Sigmoid colon (tissue), 7 donors: ENCODE data around the gene ISLR2. TPM values are rescaled to one million over a fixed set of nuclear protein-coding genes. Genes with fewer than 3 reads are reported as not detected.

Experiments
- DNase-seq: peaks from one replicate; pipeline ENCODE4 v3.0.0-alpha.2; 2019
- H3K27ac ChIP-seq, 4 donors: fragments of 200-600 bp; sonication (generic); one replicate each; pipeline ENCODE4 v1.5.1; 2016 to 2019; ENCODE audit warnings: mild to moderate bottlenecking in 1 of 4
- H3K27me3 ChIP-seq, 3 donors: fragments of 200-600 bp; sonication (generic); one replicate each; pipeline ENCODE4 v1.5.1; 2019; ENCODE audit warnings: mild to moderate bottlenecking in 1 of 3
- H3K36me3 ChIP-seq, 4 donors: fragments of 200-600 bp; sonication (generic); one replicate each; pipeline ENCODE4 v1.5.1; 2016 to 2019
- H3K4me1 ChIP-seq, 4 donors: fragments of 200-600 bp; sonication (generic); one replicate each; pipeline ENCODE4 v1.5.1; 2017 to 2019
- H3K4me3 ChIP-seq, 4 donors: fragments of 200-600 bp; sonication (generic); one replicate each; pipeline ENCODE4 v1.5.1; 2017 to 2019; ENCODE audit warnings: mild to moderate bottlenecking in 2 of 4, moderate library complexity in 1 of 4
- H3K9me3 ChIP-seq, 4 donors: fragments of 200-600 bp in 3 of 4; sonication (generic) in 3 of 4; one replicate each; pipeline versions ENCODE4 v1.5.1 to v1.6.1; 2013 to 2019
- EP300 ChIP-seq, 4 donors: sonication (generic); formaldehyde crosslinking; IDR thresholded peaks; one replicate each; pipeline ENCODE4 v1.6.1; 2017; ENCODE audit warnings: antibody characterized with exemption in 4 of 4
- POLR2A ChIP-seq, 2 donors: fragments of 450-650 bp; IDR thresholded peaks; one replicate each; pipeline ENCODE4 v1.6.1; 2016; ENCODE audit warnings: antibody characterized with exemption in 2 of 2, mild to moderate bottlenecking in 2 of 2, moderate library complexity in 2 of 2
- POLR2AphosphoS5 ChIP-seq, 4 donors: sonication (generic); formaldehyde crosslinking; IDR thresholded peaks; one replicate each; pipeline ENCODE4 v1.6.1; 2017; ENCODE audit warnings: antibody characterized with exemption in 4 of 4
- WGBS, 2 donors: extraction: QIAGEN DNeasy Blood & Tissue Kit; methylation state at CpG; one replicate each; pipeline ENCODE4 v1.1.7; 2013; 5-methylcytosine and 5-hydroxymethylcytosine counted together
- intact Hi-C: fragments of 100-400 bp; cut with DNase I; formaldehyde crosslinking; loops from one replicate; pipeline ENCODE4 v1.15.1; 2023
- polyA plus RNA-seq, 3 donors: library from polyadenylated mRNA; stranded (reverse); fragments of 200-250 nt; gene quantifications; one replicate each; pipeline ENCODE4 v1.2.3, GENCODE V29; 2013
- total RNA-seq, 4 donors: library from RNA; depleted of rRNA; stranded (reverse); fragments of >200 nt; gene quantifications; one replicate each; pipeline ENCODE4 v1.1.0, GENCODE V29; 2016
- TF ChIP-seq, protein P1 (sequence below), 4 experiments: fragments of 450-650 bp in 3 of 4; fragments of 200-600 bp in 1 of 4; IDR thresholded peaks; one replicate each; pipeline ENCODE4 v1.5.1; 2016 to 2019; ENCODE audit warnings: antibody characterized with exemption in 4 of 4, mild to moderate bottlenecking in 3 of 4, moderate library complexity in 2 of 4
- donor health status: healthy with polysubstance abuse.
- donor health status: Bipolar disorder and iron deficiency.
- donor health status: healthy.

Gene ISLR2
- total and polyA plus RNA-seq, 7 donors, result 0.16 to 2.2 (median 1.1) TPM; not detected in 2

DNA sequence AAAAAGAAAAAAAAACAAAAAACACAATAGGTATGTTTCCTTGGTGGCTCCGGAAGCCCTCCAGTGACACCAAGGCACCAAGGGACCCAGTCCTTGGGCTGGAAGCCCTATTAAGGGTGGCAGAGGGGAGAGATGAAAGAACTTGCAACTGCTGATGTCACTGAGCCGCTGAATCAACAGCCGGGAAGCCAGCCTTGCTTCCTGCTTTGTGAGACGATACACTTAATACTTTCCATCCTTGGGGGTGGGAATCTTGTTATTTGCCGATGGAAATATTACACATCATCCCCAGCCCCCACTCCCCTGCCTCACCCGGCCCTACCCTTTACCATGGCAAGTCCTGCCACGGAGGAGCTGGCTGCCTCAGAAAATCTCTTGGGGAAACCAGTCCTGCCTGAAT is 5.6 kb upstream of the ISLR2 start:
- intact Hi-C loops, result no loop called here
- 61 to 74% methylated on average over 7 of the region's 7 CpGs for WGBS, 2 donors
- no peak for DNase-seq
- TF ChIP-seq EP300 (IDR thresholded peaks at IDR 0.05) (no peak), POLR2AphosphoS5 (IDR thresholded peaks at IDR 0.05) (no peak)
- peaks cover 0 to 26% (median 23%) of the 10 kb centered on the region in 4 donors for H3K4me1 ChIP-seq
- H3K4me3 ChIP-seq, result no peak overlapping the region
- no peaks in the 10 kb centered on the region for H3K36me3 ChIP-seq
- H3K27ac ChIP-seq, result no peak overlapping the region
- H3K27me3 ChIP-seq, result peaks cover 9 to 86% (median 66%) of the 10 kb centered on the region in 3 donors
- no peaks in the 10 kb centered on the region for H3K9me3 ChIP-seq

DNA sequence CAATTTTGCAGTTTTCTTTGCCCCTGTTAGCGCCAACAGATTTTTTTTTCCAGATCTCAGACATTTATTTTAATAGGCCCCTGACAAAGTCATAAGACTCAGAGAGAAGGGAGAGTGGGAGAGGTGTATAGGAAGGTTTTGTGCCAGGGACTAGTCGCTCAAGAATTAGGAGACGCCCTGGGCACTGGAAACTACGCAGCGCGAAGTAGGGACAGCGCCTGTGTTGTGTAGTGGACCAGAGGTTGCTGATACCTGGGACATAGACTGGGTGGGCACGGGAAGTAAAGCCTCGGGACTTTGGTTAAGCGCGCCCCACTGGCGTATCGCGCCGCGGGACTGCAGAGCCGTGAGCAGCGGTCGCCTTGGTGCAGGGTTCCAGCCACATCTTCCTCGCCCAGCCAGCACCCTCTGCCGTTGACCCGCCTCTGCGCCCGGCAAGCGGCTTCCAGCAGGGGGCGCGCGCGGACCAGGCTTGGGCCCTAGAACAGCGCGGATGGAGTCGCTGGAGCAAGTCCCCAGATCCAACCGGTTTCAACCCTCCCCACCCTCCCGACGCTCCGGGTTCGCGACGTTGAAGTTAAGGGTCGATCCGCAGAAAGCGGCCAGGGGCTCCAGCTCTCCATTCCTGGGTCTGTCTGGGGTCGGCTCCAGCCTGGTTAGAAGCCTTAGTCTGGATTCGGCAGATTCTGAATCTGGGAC is 3.0 kb upstream of the ISLR2 start:
- H3K4me3 ChIP-seq, result peak overlapping the region; percentile 18 to 43 (median 35)
- DNase-seq, result peak; percentile 93
- WGBS, 2 donors, result 7 to 9% methylated on average over 44 of the region's 44 CpGs
- H3K36me3 ChIP-seq, result no peaks in the 10 kb centered on the region
- peak overlapping the region in 2 of 4 donors; percentile 41 to 43 for H3K27ac ChIP-seq
- no peaks in the 10 kb centered on the region for H3K9me3 ChIP-seq
- peaks cover 34 to 100% (median 78%) of the 10 kb centered on the region in 3 donors for H3K27me3 ChIP-seq
- H3K4me1 ChIP-seq, result peaks cover 0 to 39% (median 35%) of the 10 kb centered on the region in 4 donors
- TF ChIP-seq EP300 (IDR thresholded peaks at IDR 0.05) (no peak), POLR2A (IDR thresholded peaks at IDR 0.05) (no peak), POLR2AphosphoS5 (IDR thresholded peaks at IDR 0.05) (peak in 1 of 4 donors; percentile 13)
- TF ChIP-seq, protein P1, sequence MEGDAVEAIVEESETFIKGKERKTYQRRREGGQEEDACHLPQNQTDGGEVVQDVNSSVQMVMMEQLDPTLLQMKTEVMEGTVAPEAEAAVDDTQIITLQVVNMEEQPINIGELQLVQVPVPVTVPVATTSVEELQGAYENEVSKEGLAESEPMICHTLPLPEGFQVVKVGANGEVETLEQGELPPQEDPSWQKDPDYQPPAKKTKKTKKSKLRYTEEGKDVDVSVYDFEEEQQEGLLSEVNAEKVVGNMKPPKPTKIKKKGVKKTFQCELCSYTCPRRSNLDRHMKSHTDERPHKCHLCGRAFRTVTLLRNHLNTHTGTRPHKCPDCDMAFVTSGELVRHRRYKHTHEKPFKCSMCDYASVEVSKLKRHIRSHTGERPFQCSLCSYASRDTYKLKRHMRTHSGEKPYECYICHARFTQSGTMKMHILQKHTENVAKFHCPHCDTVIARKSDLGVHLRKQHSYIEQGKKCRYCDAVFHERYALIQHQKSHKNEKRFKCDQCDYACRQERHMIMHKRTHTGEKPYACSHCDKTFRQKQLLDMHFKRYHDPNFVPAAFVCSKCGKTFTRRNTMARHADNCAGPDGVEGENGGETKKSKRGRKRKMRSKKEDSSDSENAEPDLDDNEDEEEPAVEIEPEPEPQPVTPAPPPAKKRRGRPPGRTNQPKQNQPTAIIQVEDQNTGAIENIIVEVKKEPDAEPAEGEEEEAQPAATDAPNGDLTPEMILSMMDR (IDR thresholded peaks at IDR 0.05), result peak; percentile 93 to 98 (median 95)
- intact Hi-C loops, result loop anchor here (1.0 kb wide), 2 partner anchors 180 to 195 kb away; no protein-coding TSS in a partner anchor

DNA sequence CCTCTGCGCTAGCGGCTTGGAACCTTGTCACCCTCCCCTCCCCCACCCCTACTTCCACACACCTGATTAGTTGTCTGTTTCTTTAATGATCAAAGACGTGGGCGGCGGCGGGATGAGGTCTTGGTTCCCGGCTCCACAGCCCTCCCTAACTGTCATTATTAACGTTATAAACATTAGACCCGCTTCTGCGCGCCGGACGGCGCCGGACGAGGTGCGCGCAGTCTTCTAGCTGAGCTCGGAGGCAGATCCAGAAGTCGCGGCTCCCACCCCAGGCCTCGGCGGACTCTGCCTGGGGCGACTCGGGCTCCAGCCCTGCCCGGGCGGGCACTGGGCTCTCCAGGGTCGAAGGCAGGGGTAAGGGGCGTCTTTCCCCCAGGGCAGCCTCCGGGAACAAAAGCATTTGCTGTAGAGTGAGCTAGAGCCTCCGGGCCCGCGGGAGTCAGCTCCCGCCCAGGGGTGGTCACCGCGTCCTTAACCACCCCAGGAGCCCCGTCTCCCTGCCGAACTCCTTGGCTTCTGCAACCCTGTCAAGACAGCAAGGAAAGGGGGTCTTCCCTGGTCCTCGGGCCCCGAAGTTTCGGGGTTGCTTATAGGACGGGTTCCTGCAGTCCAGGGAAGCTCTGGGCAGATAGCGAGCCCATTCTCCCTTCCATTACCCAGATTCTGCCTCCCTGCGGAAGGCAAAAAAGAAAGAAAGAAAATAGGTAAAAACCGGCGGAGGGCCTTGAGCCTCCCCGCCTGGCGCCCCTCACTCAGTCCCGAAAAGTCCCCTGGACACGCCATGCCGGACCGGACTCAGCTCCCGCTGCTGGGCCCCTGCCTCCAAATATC is 2.2 kb upstream of the ISLR2 start:
- Histone ChIP-seq H3K36me3 (no peaks in the 10 kb centered on the region), H3K27ac (peak overlapping the region in 2 of 4 donors; percentile 41 to 43), H3K4me3 (peak overlapping the region; percentile 18 to 43 (median 35)), H3K9me3 (no peaks in the 10 kb centered on the region), H3K4me1 (peaks cover 0 to 41% (median 38%) of the 10 kb centered on the region in 4 donors), H3K27me3 (peaks cover 41 to 100% (median 80%) of the 10 kb centered on the region in 3 donors)
- intact Hi-C loops, result loop anchor here (1.0 kb wide), 2 partner anchors 179 to 194 kb away; no protein-coding TSS in a partner anchor
- TF ChIP-seq EP300 (IDR thresholded peaks at IDR 0.05), result no peak
- TF ChIP-seq POLR2A (IDR thresholded peaks at IDR 0.05), result no peak
- TF ChIP-seq, protein P1 (IDR thresholded peaks at IDR 0.05), result no peak
- no peak for TF ChIP-seq POLR2AphosphoS5 (IDR thresholded peaks at IDR 0.05)
- WGBS, 2 donors, result 6 to 7% methylated on average over 53 of the region's 53 CpGs
- DNase-seq, result no peak

DNA sequence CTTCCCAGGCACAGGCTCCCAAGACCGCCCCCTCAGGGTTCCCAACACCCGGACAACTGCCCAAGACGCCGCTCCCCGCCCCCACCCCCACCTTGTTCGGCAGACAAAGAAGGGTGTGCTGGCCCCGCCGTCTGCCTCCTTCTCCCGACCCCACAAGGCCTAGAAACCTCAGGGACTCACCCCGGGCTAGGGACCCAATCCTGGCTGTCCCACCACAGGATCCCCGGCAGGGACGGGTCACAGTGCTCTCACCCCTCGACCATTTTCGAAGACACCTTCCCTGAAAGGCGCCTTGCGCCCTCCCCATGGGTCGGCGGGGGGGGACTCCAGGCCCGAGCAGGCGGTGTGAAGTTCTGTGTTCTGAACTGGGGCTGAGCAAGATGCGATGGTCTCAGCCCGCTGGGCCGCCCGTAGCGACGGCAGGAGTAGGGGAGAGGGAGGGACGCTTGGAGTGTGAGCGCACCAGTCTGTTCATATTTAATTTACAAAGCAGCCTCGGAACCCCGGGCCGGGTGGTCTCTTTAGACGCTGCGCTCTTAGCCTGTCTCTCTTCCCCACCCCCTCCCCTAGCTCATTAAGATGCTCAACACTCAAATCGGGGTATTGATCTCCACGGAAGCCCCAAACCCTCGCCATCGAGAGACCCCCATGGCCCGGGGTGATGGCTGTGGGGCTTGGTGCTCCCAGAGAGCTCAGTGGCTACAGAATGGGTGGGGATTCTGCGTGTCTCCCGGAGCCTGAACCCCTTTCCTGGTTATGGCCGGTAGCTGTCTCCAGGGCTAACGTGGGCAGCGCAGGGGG is 1.4 kb upstream of the ISLR2 start:
- WGBS, 2 donors, result 6 to 8% methylated on average over 43 of the region's 43 CpGs
- intact Hi-C loops, result no loop called here
- Histone ChIP-seq H3K27ac (peak overlapping the region in 1 of 4 donors; percentile 6), H3K4me1 (peaks cover 0 to 47% (median 39%) of the 10 kb centered on the region in 4 donors), H3K9me3 (no peaks in the 10 kb centered on the region), H3K36me3 (no peaks in the 10 kb centered on the region), H3K27me3 (peaks cover 47 to 100% (median 88%) of the 10 kb centered on the region in 3 donors), H3K4me3 (peak overlapping the region in 3 of 4 donors; percentile 1 to 43 (median 42))
- TF ChIP-seq POLR2AphosphoS5 (IDR thresholded peaks at IDR 0.05), result no peak
- no peak for TF ChIP-seq POLR2A (IDR thresholded peaks at IDR 0.05)
- TF ChIP-seq, protein P1 (IDR thresholded peaks at IDR 0.05), result no peak
- TF ChIP-seq EP300 (IDR thresholded peaks at IDR 0.05), result no peak
- DNase-seq, result no peak
